GM21529 (cell line): ENCODE results near the gene HINT3.
"Not testable (repeated sequence)": the region's sequence is repeated elsewhere in the genome, so short reads cannot be mapped to it uniquely, and the experiment has no call there.

ENCODE experiments used
- ATAC-seq: cut with Tn5 transposase; IDR thresholded peaks from one replicate; pipeline ENCODE4 v1.9.1; 2021; ENCODE audit not compliant: unreplicated experiment

The HINT3 gene

GRCh38 chr6:125939026-125939425 is 17.5 kb upstream of the HINT3 start:
- no peak for ATAC-seq

DNA sequence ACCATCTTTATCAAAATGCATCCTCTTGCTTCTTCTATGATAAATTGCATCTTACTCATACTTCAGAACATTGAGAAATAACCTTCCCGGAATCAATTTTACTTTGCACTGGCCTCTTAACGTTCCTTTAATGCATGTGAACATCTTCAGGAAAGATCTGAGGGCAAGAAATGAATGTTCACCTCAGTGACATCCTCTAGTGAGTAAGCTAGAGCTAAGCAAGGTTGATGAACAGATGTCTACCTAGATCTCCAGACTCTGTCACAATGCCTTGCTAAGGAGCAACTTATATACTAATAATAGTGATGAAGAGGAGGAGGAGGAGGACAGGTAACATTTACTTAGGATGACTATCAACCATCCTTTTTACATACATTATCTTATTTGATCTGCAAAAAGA is 16.8 kb upstream of the HINT3 start:
- no peak for ATAC-seq

- ATAC-seq = no peak
Observed at GRCh38 chr6:125940247-125941041, 16.1 kb upstream of the HINT3 start.

- ATAC-seq = no peak
Observed at GRCh38 chr6:125942672-125943527, 13.7 kb upstream of the HINT3 start.

- ATAC-seq = no peak
Observed at GRCh38 chr6:125943528-125944433, 12.8 kb upstream of the HINT3 start.

DNA sequence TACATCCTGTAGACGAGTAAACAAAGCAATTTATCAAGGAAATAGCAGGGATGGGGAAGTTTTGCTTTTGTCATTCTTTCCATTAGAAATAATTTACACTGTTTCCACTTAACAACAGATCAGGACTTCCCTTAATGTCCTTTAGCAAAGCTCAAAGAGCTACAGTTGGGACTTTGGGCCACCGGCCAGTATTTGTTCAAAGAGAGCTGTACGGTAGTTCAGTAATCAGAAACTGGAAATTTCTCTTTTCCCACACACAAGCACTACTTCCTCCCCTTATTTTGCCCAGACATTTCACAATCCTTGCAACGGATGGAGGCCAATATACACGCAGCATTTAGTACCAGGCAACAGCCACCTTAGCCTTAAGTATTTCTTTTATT is 12.1 kb upstream of the HINT3 start:
- ATAC-seq = no peak

- ATAC-seq = no peak
Observed at GRCh38 chr6:125944896-125945295, 11.7 kb upstream of the HINT3 start.

GRCh38 chr6:125945378-125946141 is 11.0 kb upstream of the HINT3 start:
- no peak for ATAC-seq

DNA sequence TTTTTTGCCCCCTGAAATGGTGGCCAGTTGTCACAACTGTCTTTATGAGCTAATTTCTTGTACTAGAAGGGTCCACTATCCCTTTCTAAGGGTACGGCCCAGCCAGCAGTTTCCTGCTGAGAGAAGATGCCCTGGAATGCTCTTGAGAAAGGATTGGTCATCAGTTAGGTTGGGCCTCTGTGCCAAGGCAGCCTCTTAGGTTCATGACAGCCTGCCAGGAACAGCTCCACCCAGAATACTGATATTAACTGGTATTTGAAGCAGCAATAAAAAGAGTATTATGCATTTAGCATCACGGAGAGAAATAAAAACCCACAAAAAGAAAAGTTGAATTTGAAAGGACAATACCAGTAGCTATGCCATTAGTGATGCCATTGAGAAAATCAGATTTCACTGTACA is 9.0 kb upstream of the HINT3 start:
- no peak for ATAC-seq

- ATAC-seq = no peak
Observed at GRCh38 chr6:125948455-125948854, 8.1 kb upstream of the HINT3 start.

GRCh38 chr6:125949069-125949468 is 7.5 kb upstream of the HINT3 start:
- no peak for ATAC-seq

- ATAC-seq = no peak
Observed at GRCh38 chr6:125950293-125950692, 6.3 kb upstream of the HINT3 start.

DNA sequence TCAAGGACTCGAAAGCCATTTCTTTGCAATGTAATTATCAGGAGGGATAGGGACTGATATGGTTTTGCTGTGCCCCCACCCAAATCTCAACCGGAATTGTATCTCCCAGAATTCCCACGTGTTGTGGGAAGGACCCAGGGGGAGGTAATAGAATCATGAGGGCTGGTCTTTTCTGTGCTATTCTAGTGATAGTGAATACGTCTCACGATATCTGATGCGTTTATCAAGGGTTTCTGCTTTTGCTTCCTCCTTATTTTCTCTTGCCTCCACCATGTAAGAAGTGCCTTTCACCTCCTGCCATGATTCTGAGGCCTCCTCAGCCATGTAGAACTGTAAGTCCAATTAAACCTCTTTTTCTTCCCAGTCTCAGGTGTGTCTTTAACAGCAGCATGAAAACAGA is 5.9 kb upstream of the HINT3 start:
- not testable (repeated sequence) for ATAC-seq

- ATAC-seq = no peak
Observed at GRCh38 chr6:125951323-125951722, 5.2 kb upstream of the HINT3 start.

- no peak for ATAC-seq
Observed at GRCh38 chr6:125952764-125953501, 3.6 kb upstream of the HINT3 start.

- no peak for ATAC-seq
Observed at GRCh38 chr6:125953502-125953875, 3.1 kb upstream of the HINT3 start.

DNA sequence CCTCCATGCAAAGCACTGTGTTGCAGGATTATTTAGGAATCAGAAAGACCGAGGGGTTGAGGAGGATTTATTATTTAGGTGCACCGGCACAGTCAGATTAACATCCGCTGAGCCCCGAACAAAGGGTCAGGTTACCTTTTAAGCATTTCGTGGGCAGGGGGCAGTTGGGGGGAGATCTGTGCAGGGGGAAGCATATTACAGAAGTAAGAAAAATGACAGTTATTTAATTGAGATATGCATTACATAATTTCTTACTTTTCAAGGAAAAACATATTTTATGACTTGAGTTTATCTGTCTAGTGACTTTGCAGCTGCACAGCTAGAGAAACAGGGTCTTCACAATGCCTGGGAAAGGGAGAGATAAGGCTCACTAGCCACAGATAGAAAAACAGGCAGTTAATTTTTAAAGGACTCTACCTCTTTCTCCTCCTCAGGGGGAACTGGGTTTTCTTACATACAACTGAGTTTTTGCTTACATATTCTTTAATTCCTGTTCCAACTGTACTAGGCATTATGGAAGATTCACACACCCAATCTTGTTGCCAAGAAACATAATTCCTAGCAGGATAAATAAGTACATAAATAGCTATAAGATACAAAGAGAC is 1.7 kb upstream of the HINT3 start:
- no peak for ATAC-seq

GRCh38 chr6:125955973-125956372 is 597 bp upstream of the HINT3 start:
- no peak for ATAC-seq

DNA sequence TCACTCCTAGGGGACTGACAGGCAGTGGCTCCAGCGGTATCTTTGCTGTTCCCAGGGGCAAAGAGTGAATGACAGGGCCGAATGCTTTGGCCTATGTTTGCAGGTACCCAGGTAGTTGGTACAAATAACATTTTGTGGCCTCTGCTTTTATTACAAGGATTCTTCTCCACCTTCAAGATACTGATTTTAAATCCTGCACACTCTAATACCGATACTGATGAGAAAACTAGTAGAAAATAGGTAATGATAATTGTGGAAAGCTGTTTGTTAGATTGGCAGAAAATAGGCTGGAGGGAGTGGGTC is 772 bp downstream of the HINT3 start:
- no peak for ATAC-seq

DNA sequence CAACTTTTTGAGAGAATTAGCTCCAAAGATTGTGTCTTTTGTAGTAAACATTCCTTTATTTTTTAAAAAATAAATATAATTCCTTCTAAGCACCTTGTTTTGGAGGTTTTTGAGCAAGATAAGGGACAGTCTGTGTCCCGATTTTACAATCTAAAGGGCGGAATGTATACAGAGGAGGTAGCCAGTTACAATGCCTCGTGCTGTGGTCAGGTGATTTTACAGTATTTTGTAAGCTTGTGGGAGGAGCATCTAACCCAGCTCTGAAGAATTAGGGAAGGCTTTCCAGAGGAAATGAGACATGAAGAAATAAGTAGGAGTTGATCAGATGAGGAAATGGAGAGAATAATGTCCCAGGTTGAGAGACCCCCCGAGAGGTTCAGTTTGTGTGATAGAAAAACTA is 1.3 kb downstream of the HINT3 start:
- ATAC-seq = no peak
